ENCODE measurements around the gene CXXC5.

The CXXC5 gene

GRCh38 chr5:139696167-139696893 is 48.2 kb downstream of the CXXC5 start:
- Mint-ChIP-seq H3K4me1 (peaks cover 87% of the 10 kb centered on the region), H3K27ac (peak overlapping the region; percentile 78), H3K9me3 (no peaks in the 10 kb centered on the region), H3K36me3 (ENCODE audit: low read depth) (no peaks in the 10 kb centered on the region), H3K27me3 (ENCODE audit: low read depth, poor library complexity) (peaks cover 3% of the 10 kb centered on the region), H3K4me3 (peak overlapping the region; percentile 73)
- no peak for DNase-seq
- TF ChIP-seq CTCF (IDR thresholded peaks at IDR 0.05): no peak

- no peaks in the 10 kb centered on the region for H3K9me3 Mint-ChIP-seq
- H3K36me3 Mint-ChIP-seq (ENCODE audit: low read depth): no peaks in the 10 kb centered on the region
- no peak for TF ChIP-seq CTCF (IDR thresholded peaks at IDR 0.05)
- peaks cover 3% of the 10 kb centered on the region for H3K27me3 Mint-ChIP-seq (ENCODE audit: low read depth, poor library complexity)
- peak overlapping the region; percentile 73 for H3K4me3 Mint-ChIP-seq
- H3K27ac Mint-ChIP-seq: peak overlapping the region; percentile 78
- peaks cover 87% of the 10 kb centered on the region for H3K4me1 Mint-ChIP-seq
- DNase-seq: peak; percentile 73
These were observed 48.9 kb downstream of the CXXC5 start for GRCh38 chr5:139696894-139697658.

GRCh38 chr5:139698490-139699146 is 50.5 kb downstream of the CXXC5 start:
- Mint-ChIP-seq H3K4me3 (peak overlapping the region; percentile 37), H3K27ac (peak overlapping the region; percentile 92)
- peak; percentile 85 for DNase-seq

GRCh38 chr5:139699351-139699750 is 51.2 kb downstream of the CXXC5 start:
- Mint-ChIP-seq H3K4me1 (peaks cover 78% of the 10 kb centered on the region), H3K9me3 (no peaks in the 10 kb centered on the region), H3K27ac (no peak overlapping the region)

More at GRCh38 chr5:139698490-139699146, 50.5 kb downstream of the CXXC5 start:
- Mint-ChIP-seq H3K36me3 (ENCODE audit: low read depth) (no peaks in the 10 kb centered on the region), H3K4me1 (peaks cover 80% of the 10 kb centered on the region), H3K9me3 (no peaks in the 10 kb centered on the region), H3K27me3 (ENCODE audit: low read depth, poor library complexity) (peaks cover 3% of the 10 kb centered on the region)
- TF ChIP-seq CTCF (IDR thresholded peaks at IDR 0.05): no peak

GRCh38 chr5:139700711-139701055 is 52.5 kb downstream of the CXXC5 start:
- Mint-ChIP-seq H3K9me3 (no peaks in the 10 kb centered on the region), H3K36me3 (ENCODE audit: low read depth) (no peaks in the 10 kb centered on the region), H3K4me1 (peaks cover 71% of the 10 kb centered on the region), H3K27ac (peak overlapping the region; percentile 91), H3K27me3 (ENCODE audit: low read depth, poor library complexity) (peaks cover 10% of the 10 kb centered on the region), H3K4me3 (no peak overlapping the region)
- no peak for TF ChIP-seq CTCF (IDR thresholded peaks at IDR 0.05)
- no peak for DNase-seq

More at GRCh38 chr5:139699351-139699750, 51.2 kb downstream of the CXXC5 start:
- Mint-ChIP-seq H3K36me3 (ENCODE audit: low read depth) (no peaks in the 10 kb centered on the region), H3K4me3 (no peak overlapping the region), H3K27me3 (ENCODE audit: low read depth, poor library complexity) (peaks cover 7% of the 10 kb centered on the region)
- TF ChIP-seq CTCF (IDR thresholded peaks at IDR 0.05): no peak
- DNase-seq: no peak
